Fibroblast of skin of left biceps (primary cell): ENCODE data around the gene PDE8B.

Experiments
- DNase-seq, 2 experiments: peaks; one replicate each; pipeline ENCODE4 v3.0.0-alpha.2; 2013; ENCODE audit warnings: low read depth in 2 of 2

Gene PDE8B

DNA sequence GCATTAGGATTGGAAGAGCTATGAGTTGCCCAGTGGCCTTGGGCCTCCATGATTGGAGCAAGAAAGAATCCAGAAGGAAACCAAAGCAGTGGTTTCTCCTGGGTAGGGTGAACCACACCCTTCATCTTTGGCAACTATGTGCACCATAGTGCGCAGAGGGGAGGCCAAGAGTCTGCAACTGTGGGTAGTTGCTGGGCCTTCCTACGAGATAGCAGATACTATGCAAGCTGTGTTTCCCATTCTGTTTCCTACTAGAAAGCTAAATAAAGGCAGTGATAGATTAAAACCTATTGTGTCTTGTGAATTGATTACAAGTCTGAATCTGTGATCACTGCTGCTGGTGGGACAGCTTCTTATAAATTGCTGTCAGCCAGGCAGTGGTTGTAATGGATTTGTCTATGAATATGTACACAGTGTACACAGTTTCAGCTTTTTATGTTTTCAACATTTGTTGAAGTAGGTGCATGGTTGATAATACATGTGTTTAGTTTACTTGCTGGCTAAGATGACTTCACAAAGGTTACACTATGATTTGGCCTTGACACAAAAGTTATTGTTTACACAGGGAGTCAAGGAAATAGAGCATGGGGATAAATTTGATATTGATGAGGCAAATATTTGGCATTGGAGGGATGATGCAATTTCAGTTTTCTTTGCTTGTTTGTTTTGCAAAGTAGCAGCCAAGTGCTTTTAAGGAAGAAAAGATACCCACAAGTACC, 23.7 kb upstream of the PDE8B start:
- no peak for DNase-seq

DNA sequence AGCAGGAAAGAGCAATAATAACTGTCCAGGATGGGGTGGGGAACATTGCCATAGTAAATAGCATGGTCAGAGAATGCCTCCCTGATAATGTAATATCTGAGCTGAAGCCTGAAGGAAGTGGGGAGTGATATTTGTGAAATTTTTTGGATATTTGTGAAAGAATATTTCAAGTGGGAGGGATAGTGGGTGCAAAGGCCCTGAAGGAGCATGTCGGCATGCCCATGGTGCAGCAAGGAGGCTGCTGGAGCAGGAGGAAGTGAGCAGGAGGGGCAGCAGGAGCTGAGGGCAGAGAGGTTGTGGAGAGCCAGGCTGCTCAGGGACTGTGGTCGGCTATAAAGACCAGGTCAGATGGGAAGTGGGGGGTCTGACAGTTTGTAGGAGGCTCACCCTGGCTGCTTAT, 21.1 kb upstream of the PDE8B start:
- no peak for DNase-seq

DNA sequence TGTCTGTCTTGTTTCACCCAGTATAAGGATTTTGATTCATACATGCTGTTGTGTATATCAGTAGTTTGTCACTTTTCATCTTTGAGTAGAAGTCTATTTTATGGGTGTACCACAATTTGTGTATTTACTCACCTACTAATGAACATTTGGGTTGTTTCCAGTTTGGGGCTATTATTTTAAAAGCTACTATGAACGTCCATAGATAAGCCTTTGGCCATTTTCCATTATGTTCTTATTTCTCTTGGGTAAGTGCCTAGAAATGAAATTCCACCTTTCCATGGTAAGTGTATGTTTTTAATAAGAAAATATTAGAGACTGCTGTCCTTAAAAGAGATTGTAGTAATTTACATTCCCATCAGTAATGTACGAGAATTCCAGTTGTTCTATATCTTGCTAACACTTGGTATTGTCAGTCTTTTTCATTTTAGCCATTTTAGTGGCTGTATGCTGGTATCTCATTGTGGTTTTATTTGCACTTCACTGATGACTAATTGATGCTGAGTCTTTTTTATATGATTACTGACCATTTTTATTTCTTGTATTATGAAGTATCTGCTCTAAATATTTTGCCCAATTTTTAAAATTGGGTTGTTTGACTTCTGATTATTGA, 17.9 kb upstream of the PDE8B start:
- DNase-seq = no peak

DNA sequence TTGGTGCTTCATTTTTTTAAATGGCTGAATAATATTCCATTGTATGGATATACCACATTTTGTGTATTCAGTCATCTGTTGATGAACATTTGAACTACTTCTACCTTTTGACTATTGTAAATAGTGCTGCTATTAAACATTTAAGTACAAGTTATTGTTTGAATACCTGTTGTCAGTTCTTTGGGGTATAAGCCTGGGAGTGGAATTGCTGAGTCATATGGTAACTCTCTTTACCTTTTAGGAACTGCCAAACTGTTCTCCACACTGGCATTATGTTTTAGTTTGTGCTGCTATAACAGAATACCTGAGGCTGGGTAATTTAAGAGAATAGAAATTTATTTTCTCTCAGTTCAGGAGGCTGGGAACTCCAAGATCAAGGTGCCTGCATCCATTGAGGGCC, 15.7 kb upstream of the PDE8B start:
- DNase-seq = no peak

- DNase-seq = no peak
Observed at GRCh38 chr5:77197840-77198554, 12.5 kb upstream of the PDE8B start.

DNA sequence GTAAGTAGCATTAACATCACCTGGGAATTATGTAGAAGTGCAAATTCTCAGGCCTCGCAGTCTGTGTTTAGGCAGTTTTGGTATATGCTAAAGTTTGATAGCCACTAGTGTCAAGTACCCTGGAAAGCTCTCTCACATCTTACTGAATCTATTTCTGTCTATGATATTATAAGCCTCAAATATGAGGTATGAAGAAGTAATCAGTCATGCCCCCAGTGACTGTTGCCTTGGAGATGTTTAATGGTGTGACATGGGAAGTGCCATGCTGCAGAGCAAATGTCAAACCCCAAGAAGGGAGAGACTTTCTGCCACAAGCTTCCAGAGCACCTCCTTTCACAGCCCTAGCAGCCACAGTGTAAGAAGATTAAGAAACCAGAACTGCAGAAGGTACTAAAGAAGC, 9.8 kb upstream of the PDE8B start:
- DNase-seq = no peak

DNA sequence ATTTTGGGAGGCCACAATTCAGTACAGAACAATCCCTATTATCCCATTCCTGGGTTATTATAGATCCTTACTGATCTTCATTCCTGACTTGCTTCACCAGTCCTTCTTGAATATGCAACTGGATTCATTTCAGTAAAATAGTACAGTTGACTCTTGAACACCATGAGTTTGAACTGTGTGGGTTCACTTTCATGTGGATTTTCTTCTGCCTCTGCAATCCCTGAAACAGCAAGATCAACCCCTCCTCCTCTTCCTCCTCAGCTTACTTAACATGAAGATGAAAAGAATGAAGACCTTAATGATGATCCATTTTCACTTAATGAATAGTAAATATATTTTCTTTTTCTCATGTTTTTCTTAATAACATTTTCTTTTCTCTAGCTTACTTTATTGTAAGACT, 8.3 kb upstream of the PDE8B start:
- DNase-seq = no peak

DNA sequence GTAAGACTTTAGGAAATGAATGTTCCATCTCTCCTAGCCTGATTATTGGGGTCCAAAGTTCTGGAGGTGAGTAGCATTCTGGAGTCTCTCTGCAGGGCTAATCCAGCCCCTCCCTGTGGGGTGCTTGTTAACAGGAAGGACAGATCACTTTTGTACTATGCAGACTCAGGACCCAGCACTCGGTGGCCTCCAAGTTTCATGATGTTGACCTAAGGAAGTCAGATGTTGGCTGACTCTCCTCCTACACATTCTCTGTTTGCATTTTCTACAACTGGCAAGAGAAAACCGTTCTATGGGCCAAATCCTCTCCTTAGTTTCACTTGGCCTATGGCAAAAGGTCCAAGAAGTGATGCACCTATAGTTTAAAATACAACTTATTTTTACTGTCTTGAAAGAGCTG, 5.5 kb upstream of the PDE8B start:
- DNase-seq = no peak

DNA sequence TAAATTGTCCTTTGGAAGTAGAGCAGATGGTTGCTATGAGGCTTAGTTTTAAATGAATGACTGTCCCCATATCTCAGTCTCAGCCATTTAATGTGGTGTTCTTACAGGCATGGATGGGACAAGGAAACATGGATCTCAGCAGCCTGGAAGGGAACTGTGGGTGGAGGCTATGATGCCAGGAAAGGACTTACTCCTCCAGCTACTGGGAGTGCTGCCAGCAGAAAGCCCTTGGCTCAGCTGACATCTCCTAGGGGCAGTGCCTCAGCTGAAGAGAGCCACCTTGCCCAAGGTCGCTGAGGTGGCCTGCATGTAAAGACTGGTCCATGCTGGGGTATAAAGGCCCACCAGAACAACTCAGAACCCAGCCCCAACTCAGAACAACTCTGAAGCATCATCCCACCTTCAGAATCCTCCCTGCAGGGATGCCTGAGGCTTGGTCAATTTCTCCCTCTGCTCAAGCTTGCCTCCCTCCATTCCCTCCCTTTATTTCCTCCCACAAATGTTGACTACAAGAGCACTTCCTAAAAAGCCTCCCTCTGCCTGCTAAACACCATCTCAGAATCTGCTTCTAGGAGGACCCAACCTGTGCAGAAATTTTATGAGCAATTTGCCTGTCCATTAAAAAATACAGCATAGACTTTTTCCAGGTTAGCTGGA, 1.8 kb upstream of the PDE8B start:
- no peak for DNase-seq

- no peak for DNase-seq
Observed at GRCh38 chr5:77209495-77210090, 887 bp upstream of the PDE8B start.

DNA sequence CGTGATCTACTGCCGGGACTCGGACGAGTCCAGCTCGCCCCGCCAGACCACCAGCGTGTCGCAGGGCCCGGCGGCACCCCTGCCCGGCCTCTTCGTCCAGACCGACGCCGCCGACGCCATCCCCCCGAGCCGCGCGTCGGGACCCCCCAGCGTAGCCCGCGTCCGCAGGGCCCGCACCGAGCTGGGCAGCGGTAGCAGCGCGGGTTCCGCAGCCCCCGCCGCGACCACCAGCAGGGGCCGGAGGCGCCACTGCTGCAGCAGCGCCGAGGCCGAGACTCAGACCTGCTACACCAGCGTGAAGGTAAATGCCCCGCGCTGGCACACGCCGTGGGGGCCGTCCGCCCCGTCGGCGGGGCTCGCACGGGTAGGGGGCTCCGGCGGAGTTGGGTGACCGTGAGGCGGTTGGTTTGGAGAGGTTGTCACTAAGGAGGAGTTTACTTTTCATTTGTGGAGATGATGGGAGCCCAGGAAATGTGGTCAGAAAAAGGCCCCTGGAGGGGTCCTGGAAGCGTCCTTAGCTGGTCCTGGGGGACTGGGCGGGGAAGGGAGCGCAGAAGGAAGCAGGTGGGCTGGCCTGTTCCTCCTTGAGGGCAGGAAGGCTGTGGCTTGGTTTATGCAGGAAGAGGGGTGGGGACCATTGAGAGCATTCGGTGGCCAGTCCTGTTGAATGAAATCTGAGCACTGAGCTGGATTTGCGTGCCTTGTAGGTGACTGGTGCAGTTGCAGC, 647 bp downstream of the PDE8B start:
- DNase-seq = no peak

GRCh38 chr5:77211691-77212047, 1.2 kb downstream of the PDE8B start:
- no peak for DNase-seq

DNA sequence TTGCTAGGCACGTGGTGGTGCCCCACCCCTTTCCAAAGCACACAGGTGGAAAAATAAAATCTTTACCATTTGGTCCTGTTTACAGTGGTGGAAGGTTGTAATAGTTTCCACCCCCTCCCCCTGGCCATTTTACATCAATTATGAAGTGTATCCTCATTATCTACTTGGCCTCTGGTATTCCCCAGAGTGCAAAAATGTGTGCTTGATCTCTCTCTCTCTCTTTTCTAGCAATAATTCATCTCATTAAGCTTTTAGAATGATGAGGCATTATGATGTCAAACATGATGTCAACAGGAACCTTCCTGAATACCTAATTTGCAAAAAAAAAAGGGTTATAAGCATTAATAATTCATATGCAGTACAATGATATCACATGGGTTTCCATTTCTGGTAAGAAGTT, 3.1 kb downstream of the PDE8B start:
- DNase-seq = no peak

- no peak for DNase-seq
Observed at GRCh38 chr5:77214151-77214550, 3.7 kb downstream of the PDE8B start.

DNA sequence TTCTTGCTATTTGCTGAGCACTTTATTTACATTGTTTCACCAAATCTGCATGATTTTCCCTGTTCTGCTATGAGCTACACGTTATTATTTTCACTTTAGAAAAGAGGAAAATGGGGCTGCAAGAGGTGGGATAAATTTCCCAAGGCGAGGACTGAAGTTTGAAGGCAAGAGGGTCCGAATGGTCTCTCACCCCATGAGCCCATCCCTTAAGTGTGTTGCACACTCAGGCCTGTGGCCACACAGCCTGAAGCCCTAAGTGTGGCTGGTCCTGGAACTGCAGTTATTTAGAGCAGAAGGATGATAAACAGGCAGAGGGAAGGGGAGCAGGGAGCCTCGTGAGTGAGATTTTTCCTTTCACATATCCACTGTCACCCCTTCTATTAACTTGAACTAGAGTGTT, 7.8 kb downstream of the PDE8B start:
- no peak for DNase-seq

DNA sequence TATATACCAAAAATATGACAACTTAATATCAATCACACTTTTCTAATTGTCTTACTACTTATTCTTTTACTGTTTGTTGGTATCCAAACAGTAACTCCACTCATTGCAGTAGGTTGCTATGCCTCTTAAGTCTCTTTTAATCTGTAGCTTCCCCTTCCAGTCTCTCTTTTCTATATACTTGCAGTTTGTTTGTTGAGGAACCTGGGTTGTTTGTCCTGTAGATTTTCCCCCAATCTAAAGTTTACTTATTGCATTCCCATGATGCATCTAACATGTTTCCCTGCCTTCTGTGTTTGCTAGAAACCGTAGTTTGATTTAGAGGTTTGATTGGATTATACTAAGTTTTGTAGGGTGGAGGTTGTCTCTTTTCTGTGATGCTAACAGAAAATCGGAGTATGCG, 10.6 kb downstream of the PDE8B start:
- no peak for DNase-seq

- DNase-seq = no peak
Observed at GRCh38 chr5:77222722-77223121, 12.2 kb downstream of the PDE8B start.

DNA sequence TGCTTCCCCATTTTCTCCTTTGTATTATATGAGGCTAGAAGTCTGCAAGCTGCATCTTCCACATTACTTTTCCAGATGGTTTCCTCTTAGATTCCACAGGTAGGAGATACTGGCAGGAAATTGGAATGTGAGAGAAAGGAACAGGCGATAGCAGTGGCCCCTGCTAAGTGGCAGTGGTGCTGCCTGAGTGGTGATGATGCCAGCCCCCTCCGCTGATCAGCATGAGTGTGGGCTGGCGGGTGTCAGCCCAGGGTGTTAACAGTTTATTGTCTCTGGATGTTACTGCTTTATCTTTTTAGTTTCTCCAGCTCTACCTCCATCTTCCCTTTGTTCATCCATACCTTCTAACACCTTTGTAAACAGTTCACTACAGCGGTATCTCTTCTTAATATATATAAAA, 13.2 kb downstream of the PDE8B start:
- no peak for DNase-seq

GRCh38 chr5:77224672-77225355, 14.3 kb downstream of the PDE8B start:
- DNase-seq = no peak

DNA sequence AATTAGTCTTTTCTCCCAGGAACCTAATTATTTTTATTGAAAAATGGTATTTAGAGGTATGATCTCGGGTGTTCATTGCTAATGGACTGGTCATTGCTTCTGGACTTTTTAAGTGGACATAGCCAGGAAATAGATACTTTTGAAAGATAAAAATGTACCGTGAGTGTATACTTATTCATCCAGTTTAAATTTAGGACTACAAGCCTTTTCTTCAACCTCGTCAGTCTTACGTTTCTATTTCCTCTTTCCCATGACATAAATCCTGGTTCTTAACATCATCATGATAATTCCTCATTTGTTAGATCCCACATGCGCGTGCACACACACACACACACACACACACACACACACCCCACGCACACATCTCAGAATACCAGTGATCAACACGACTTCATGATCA, 15.1 kb downstream of the PDE8B start:
- no peak for DNase-seq

DNA sequence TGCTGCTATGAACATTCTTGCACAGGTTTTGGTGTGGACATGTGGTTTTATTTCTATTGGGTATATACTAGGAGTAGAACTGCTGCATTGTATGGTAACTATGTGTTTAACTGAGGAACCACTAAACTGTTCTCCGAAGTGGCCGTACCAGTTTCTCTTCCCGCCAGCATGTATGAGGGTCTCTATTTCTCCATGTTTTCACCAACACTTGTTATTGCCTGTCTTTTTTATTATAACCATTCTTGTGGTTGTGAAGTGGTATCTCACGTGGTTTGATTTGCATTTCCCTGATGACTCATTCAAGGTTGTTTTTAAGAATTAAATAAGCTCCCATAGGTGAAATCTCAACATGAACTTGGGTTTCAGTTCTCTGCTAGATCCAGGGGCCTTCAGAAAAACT, 19.4 kb downstream of the PDE8B start:
- DNase-seq = no peak
